Suppressor macrophage treated with lipopolysaccharide for 4 hours (primary cell): Measurements from ENCODE around the gene SMPD3.

ENCODE experiments used
- DNase-seq: peaks from one replicate; pipeline ENCODE4 v3.0.0-alpha.2; 2020

Gene SMPD3

GRCh38 chr16:68351463-68351862 lies 96.8 kb downstream of the SMPD3 start:
- DNase-seq: no peak

- DNase-seq: no peak
Observed at GRCh38 chr16:68350813-68351350, 97.4 kb downstream of the SMPD3 start.

- no peak for DNase-seq
Observed at GRCh38 chr16:68349838-68350410, 98.4 kb downstream of the SMPD3 start.

- no peak for DNase-seq
Observed at GRCh38 chr16:68348639-68349445, 99.5 kb downstream of the SMPD3 start.

GRCh38 chr16:68347605-68348004 lies 100.7 kb downstream of the SMPD3 start:
- DNase-seq: no peak

- no peak for DNase-seq
Observed at GRCh38 chr16:68346892-68347480, 101.3 kb downstream of the SMPD3 start.

- no peak for DNase-seq
Observed at GRCh38 chr16:68345958-68346635, 102.2 kb downstream of the SMPD3 start.

GRCh38 chr16:68345351-68345810 lies 102.9 kb downstream of the SMPD3 start:
- no peak for DNase-seq

- DNase-seq: no peak
Observed at GRCh38 chr16:68344252-68344651, 104.1 kb downstream of the SMPD3 start.

GRCh38 chr16:68343137-68343536 lies 105.2 kb downstream of the SMPD3 start:
- no peak for DNase-seq

- DNase-seq: no peak
Observed at GRCh38 chr16:68342620-68343019, 105.7 kb downstream of the SMPD3 start.

GRCh38 chr16:68339214-68339613 lies 109.1 kb downstream of the SMPD3 start:
- no peak for DNase-seq

- DNase-seq: no peak
Observed at GRCh38 chr16:68338326-68339119, 109.8 kb downstream of the SMPD3 start.

GRCh38 chr16:68335175-68335574 lies 113.1 kb downstream of the SMPD3 start:
- no peak for DNase-seq

GRCh38 chr16:68332411-68333121 lies 115.7 kb downstream of the SMPD3 start:
- peak; percentile 71 for DNase-seq

- DNase-seq: peak; percentile 10
Observed at GRCh38 chr16:68331879-68332410, 116.4 kb downstream of the SMPD3 start.

GRCh38 chr16:68328860-68329390 lies 119.4 kb downstream of the SMPD3 start:
- no peak for DNase-seq

- DNase-seq: peak; percentile 88
Observed at GRCh38 chr16:68328151-68328859, 120.0 kb downstream of the SMPD3 start.

GRCh38 chr16:68324780-68325357 lies 123.4 kb downstream of the SMPD3 start:
- no peak for DNase-seq

- DNase-seq: no peak
Observed at GRCh38 chr16:68324336-68324735, 124.0 kb downstream of the SMPD3 start.
